ENCODE results near the gene PRDM5.

DNA sequence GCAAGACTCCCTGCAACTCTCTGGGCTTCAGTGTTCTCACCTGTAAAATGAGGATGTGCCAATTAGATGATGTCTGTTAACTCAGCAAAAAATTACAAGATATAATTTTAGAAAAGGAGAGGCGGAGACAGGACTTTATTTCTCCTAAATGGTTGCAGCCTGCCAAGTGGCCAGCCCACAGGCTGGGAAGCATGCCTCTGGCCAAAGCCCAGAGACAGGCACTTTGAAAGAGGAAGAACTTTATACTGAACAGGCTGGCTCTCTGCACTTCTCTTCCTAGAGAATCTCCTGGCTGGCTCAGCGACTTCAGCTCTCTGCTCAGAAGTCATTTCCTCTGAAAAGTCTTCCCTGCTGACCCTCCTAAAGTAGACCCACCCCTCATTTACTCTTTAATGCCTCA, 3.7 kb downstream of the PRDM5 start:
- TF ChIP-seq GATA2 (IDR thresholded peaks at IDR 0.05; ENCODE audit: insufficient read depth, insufficient read length, low read depth, low read length) (no peak), POLR2A (IDR thresholded peaks at IDR 0.05; ENCODE audit: low read depth, low read length) (no peak), EZH2 (IDR thresholded peaks at IDR 0.05; ENCODE audit: borderline replicate concordance, low read depth, low read length, severe bottlenecking) (no peak), MYC (IDR thresholded peaks at IDR 0.05; ENCODE audit: low read depth, low read length) (no peak), POLR2AphosphoS5 (IDR thresholded peaks at IDR 0.05; ENCODE audit: insufficient read depth, low read depth, low read length) (no peak)
- TF ChIP-seq, protein P1, sequence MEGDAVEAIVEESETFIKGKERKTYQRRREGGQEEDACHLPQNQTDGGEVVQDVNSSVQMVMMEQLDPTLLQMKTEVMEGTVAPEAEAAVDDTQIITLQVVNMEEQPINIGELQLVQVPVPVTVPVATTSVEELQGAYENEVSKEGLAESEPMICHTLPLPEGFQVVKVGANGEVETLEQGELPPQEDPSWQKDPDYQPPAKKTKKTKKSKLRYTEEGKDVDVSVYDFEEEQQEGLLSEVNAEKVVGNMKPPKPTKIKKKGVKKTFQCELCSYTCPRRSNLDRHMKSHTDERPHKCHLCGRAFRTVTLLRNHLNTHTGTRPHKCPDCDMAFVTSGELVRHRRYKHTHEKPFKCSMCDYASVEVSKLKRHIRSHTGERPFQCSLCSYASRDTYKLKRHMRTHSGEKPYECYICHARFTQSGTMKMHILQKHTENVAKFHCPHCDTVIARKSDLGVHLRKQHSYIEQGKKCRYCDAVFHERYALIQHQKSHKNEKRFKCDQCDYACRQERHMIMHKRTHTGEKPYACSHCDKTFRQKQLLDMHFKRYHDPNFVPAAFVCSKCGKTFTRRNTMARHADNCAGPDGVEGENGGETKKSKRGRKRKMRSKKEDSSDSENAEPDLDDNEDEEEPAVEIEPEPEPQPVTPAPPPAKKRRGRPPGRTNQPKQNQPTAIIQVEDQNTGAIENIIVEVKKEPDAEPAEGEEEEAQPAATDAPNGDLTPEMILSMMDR (IDR thresholded peaks at IDR 0.05; ENCODE audit: extremely low read depth in 1 of 2, insufficient read depth in 1 of 2, low read depth in 1 of 2, low read length in 2 of 2): no peak
- TF ChIP-seq, protein P2, sequence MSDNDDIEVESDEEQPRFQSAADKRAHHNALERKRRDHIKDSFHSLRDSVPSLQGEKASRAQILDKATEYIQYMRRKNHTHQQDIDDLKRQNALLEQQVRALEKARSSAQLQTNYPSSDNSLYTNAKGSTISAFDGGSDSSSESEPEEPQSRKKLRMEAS (IDR thresholded peaks at IDR 0.05; ENCODE audit: insufficient read depth, insufficient read length): no peak

Data from endothelial cell of umbilical vein (primary cell).